Ectodermal cell (in vitro differentiated cells): ENCODE results near the gene ASXL2.

Experiments used
- H3K27ac ChIP-seq: 2 replicates; pipeline ENCODE4 v1.7.0; 2013; ENCODE audit warnings: mild to moderate bottlenecking, low read depth, low read length; ENCODE audit not compliant: insufficient read depth, poor library complexity, severe bottlenecking
- H3K27me3 ChIP-seq: 2 replicates; pipeline ENCODE4 v1.7.0; 2013; ENCODE audit warnings: mild to moderate bottlenecking, low read length; ENCODE audit not compliant: insufficient read depth, control insufficient read depth, poor library complexity, severe bottlenecking
- H3K36me3 ChIP-seq: one replicate; pipeline ENCODE4 v1.7.0; 2013; ENCODE audit warnings: low read length; ENCODE audit not compliant: control insufficient read depth, insufficient read depth
- H3K4me1 ChIP-seq: one replicate; pipeline ENCODE4 v1.7.0; 2013; ENCODE audit warnings: low read length; ENCODE audit not compliant: control insufficient read depth, insufficient read depth
- H3K4me3 ChIP-seq: 2 replicates; pipeline ENCODE4 v1.7.0; 2013; ENCODE audit warnings: low read depth, low read length, control low read depth; ENCODE audit not compliant: insufficient read depth
- H3K9me3 ChIP-seq: 2 replicates; pipeline ENCODE4 v1.7.0; 2013; ENCODE audit warnings: mild to moderate bottlenecking, low read length, moderate library complexity; ENCODE audit not compliant: control insufficient read depth
- WGBS, 2 experiments: methylation state at CpG; one replicate each; pipeline ENCODE4 v1.1.7; 2013; ENCODE audit warnings: missing lambda C conversion rate in 2 of 2; 5-methylcytosine and 5-hydroxymethylcytosine counted together

Gene ASXL2

DNA sequence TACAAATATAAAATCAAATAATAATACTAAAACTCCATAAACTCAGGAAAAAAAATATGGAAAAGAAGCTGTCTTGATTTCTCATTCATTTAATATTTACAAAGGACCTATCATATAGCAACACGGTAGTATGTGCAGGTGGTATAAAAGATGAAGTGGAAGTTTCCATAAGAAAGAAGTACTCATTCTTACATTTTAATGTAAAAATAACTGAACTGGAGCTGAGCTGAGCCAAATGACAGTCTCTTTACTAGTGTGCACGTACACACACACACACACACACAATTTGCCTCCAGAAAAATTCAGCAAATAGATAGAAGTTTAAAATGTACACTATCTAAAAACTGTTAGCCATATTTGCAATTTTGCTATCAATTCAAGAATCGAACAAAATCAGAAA is 54.1 kb downstream of the ASXL2 start:
- H3K9me3 ChIP-seq: no peaks in the 10 kb centered on the region
- 89 to 98% methylated on average over 2 to 3 of the region's 3 CpGs for WGBS, 2 experiments
- no peak overlapping the region for H3K4me3 ChIP-seq
- H3K4me1 ChIP-seq: no peaks in the 10 kb centered on the region
- H3K27me3 ChIP-seq: no peaks in the 10 kb centered on the region
- no peak overlapping the region for H3K27ac ChIP-seq
- H3K36me3 ChIP-seq: no peaks in the 10 kb centered on the region

GRCh38 chr2:25822190-25823117 is 55.8 kb downstream of the ASXL2 start:
- Histone ChIP-seq H3K27me3 (no peaks in the 10 kb centered on the region), H3K4me3 (no peak overlapping the region)
- 86 to 87% methylated on average over 30 of the region's 30 CpGs for WGBS, 2 experiments

DNA sequence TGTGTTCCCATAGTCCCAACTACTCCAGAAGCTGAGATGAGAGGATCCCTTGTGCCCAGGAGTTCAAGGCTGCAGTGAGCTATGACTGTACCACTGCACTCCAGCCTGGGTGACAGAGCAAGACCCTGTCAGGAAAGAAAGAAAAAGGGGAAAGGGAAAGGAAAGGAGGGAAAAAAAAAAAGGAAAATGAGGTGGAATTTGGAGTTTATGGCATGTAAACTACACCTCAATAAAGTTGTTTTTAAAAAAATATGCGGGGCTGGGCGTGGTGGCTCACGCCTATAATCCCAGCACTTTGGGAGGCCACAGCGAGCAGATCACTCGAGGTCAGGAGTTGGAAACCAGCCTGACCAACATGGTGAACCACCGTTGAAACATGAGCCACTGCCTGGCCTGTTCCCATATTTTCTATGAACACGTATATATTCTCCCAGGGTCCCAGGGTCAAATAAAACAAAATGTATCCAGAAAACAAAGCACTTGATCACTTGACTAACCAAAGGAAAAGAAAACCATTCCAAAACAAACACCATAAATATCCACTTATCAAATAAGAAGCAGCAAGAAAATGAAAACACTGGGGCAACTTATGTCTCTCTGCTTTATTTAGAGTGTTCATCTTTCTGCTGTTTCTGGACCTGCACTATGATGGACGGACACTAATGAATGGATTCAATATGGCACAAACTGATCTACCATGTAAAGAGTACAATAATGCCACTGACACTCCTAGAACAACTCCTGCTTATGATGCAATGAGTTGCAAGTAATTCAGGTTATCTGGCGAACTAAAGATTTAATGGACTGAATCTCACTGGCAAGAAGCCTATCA is 56.8 kb downstream of the ASXL2 start:
- Histone ChIP-seq H3K4me1 (no peaks in the 10 kb centered on the region), H3K27ac (no peak overlapping the region), H3K36me3 (no peaks in the 10 kb centered on the region), H3K9me3 (no peaks in the 10 kb centered on the region), H3K4me3 (no peak overlapping the region), H3K27me3 (no peaks in the 10 kb centered on the region)
- WGBS, 2 experiments: 92 to 96% methylated on average over 9 of the region's 9 CpGs

More at GRCh38 chr2:25822190-25823117, 55.8 kb downstream of the ASXL2 start:
- Histone ChIP-seq H3K27ac (no peak overlapping the region), H3K4me1 (no peaks in the 10 kb centered on the region), H3K36me3 (no peaks in the 10 kb centered on the region), H3K9me3 (no peaks in the 10 kb centered on the region)

GRCh38 chr2:25819597-25820039 is 58.7 kb downstream of the ASXL2 start:
- Histone ChIP-seq H3K27me3 (no peaks in the 10 kb centered on the region), H3K36me3 (no peaks in the 10 kb centered on the region)

DNA sequence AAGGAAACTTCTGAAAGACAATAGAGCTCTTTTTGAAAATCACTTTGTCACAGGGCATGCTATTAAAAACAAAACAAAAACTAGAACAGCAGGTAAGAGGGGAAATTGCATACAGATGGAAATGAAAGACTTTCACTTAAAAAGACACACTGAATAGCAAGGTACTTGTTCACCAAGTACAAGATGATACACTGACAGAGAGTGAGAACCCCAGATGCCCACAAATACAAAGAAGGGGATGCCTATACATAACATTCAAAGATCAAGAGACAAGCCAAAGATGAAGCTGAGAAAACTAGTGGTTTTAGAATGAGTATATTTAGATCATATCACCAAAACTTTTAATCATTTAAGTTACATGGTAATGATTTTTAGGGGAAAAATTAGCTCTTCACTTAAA is 60.7 kb downstream of the ASXL2 start:
- Histone ChIP-seq H3K36me3 (no peaks in the 10 kb centered on the region), H3K4me3 (no peak overlapping the region), H3K27ac (no peak overlapping the region), H3K9me3 (no peaks in the 10 kb centered on the region), H3K4me1 (no peaks in the 10 kb centered on the region), H3K27me3 (no peaks in the 10 kb centered on the region)

More at GRCh38 chr2:25819597-25820039, 58.7 kb downstream of the ASXL2 start:
- Histone ChIP-seq H3K27ac (no peak overlapping the region), H3K9me3 (no peaks in the 10 kb centered on the region), H3K4me3 (no peak overlapping the region), H3K4me1 (no peaks in the 10 kb centered on the region)

GRCh38 chr2:25817006-25817405 is 61.3 kb downstream of the ASXL2 start:
- no peak overlapping the region for H3K27ac ChIP-seq
- 97 to 98% methylated on average over 3 of the region's 3 CpGs for WGBS, 2 experiments
- no peak overlapping the region for H3K4me3 ChIP-seq
- no peaks in the 10 kb centered on the region for H3K36me3 ChIP-seq
- no peaks in the 10 kb centered on the region for H3K27me3 ChIP-seq
- no peaks in the 10 kb centered on the region for H3K4me1 ChIP-seq
- H3K9me3 ChIP-seq: no peaks in the 10 kb centered on the region

- no peak overlapping the region for H3K27ac ChIP-seq
- 93 to 97% methylated on average over 6 of the region's 6 CpGs for WGBS, 2 experiments
Measured at GRCh38 chr2:25816249-25816648, 62.0 kb downstream of the ASXL2 start.

DNA sequence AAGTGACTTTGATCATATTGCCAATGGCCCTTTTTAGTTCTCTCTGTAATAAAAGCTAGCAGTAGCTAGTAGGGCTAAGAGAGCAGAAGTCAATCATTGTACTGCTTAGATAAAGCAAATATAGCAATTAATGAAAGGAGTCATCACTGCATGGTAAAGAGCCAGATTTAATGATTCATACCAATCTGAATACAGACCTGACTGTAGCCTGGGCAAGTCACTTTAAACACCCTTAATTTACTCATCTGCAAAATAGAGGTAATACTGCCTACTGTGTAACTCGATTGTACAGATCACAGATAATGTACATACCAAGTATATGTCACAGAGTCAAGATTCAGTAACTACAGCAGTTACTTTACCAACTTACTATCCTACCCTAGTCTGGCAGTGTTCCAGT is 63.6 kb downstream of the ASXL2 start:
- Histone ChIP-seq H3K36me3 (no peaks in the 10 kb centered on the region), H3K9me3 (no peaks in the 10 kb centered on the region), H3K27me3 (no peaks in the 10 kb centered on the region), H3K27ac (no peak overlapping the region), H3K4me3 (no peak overlapping the region), H3K4me1 (no peaks in the 10 kb centered on the region)
- 92 to 98% methylated on average over 1 of the region's 1 CpG for WGBS, 2 experiments

More at GRCh38 chr2:25816249-25816648, 62.0 kb downstream of the ASXL2 start:
- H3K4me1 ChIP-seq: no peaks in the 10 kb centered on the region
- H3K36me3 ChIP-seq: no peaks in the 10 kb centered on the region
- no peaks in the 10 kb centered on the region for H3K9me3 ChIP-seq
- no peaks in the 10 kb centered on the region for H3K27me3 ChIP-seq
- H3K4me3 ChIP-seq: no peak overlapping the region

DNA sequence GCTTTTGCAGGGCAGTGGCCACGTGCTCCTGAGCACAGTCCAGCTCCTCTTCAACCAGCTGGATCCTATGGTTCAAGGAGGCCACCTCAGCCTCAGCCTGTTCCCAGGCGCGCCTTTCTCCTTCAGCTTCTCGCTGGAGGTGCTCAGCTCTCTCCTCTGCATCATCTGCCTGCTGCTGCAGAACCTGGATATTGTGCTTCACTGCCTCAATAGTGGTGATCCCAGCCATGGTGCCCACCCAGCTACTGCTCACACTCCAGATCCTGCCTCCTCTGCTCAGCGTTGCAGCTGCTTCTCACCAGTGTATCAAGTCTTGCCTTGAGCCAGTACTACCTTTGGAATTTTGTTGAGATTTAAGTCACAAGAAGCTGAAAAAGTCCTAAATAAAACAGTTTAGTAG is 67.9 kb downstream of the ASXL2 start:
- H3K27me3 ChIP-seq: no peaks in the 10 kb centered on the region
- no peak overlapping the region for H3K4me3 ChIP-seq
- H3K9me3 ChIP-seq: no peaks in the 10 kb centered on the region
- H3K36me3 ChIP-seq: no peaks in the 10 kb centered on the region
- no peaks in the 10 kb centered on the region for H3K4me1 ChIP-seq
- no peak overlapping the region for H3K27ac ChIP-seq
- whole genome bisulfite sequencing, 2 experiments: 93 to 96% methylated on average over 5 of the region's 5 CpGs

- Histone ChIP-seq H3K27me3 (no peaks in the 10 kb centered on the region), H3K36me3 (peaks cover 3% of the 10 kb centered on the region), H3K9me3 (no peaks in the 10 kb centered on the region), H3K4me1 (no peaks in the 10 kb centered on the region), H3K4me3 (no peak overlapping the region), H3K27ac (no peak overlapping the region)
- WGBS, 2 experiments: 93 to 94% methylated on average over 3 of the region's 3 CpGs
Measured at GRCh38 chr2:25809646-25810045, 68.6 kb downstream of the ASXL2 start.
